ENCODE results near the gene FIZ1.

FIZ1 gene

DNA sequence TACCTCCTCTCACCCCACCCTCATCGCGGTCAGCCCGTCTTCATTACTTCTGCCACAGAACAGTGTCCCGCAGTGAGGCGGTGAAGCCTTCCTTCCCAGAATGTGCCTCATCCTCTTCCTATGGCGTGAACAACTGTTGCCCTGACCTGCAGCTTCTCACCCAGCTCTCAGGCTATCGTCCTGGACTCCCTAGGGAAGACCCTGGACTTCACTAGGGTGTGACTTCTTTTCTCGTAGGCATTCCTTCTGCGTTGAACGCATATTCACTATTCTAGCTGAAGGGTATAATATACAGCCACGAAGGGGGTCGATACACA, 7.1 kb upstream of the FIZ1 start (continued):
- TF ChIP-seq, protein P1, sequence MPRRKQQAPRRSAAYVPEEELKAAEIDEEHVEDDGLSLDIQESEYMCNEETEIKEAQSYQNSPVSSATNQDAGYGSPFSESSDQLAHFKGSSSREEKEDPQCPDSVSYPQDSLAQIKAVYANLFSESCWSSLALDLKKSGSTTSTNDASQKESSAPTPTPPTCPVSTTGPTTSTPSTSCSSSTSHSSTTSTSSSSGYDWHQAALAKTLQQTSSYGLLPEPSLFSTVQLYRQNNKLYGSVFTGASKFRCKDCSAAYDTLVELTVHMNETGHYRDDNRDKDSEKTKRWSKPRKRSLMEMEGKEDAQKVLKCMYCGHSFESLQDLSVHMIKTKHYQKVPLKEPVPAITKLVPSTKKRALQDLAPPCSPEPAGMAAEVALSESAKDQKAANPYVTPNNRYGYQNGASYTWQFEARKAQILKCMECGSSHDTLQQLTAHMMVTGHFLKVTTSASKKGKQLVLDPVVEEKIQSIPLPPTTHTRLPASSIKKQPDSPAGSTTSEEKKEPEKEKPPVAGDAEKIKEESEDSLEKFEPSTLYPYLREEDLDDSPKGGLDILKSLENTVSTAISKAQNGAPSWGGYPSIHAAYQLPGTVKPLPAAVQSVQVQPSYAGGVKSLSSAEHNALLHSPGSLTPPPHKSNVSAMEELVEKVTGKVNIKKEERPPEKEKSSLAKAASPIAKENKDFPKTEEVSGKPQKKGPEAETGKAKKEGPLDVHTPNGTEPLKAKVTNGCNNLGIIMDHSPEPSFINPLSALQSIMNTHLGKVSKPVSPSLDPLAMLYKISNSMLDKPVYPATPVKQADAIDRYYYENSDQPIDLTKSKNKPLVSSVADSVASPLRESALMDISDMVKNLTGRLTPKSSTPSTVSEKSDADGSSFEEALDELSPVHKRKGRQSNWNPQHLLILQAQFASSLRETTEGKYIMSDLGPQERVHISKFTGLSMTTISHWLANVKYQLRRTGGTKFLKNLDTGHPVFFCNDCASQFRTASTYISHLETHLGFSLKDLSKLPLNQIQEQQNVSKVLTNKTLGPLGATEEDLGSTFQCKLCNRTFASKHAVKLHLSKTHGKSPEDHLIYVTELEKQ (tag by site-specific recombination; IDR thresholded peaks at IDR 0.05; ENCODE audit: borderline replicate concordance), result no peak
- TF ChIP-seq ZNF768 (tag by site-specific recombination; IDR thresholded peaks at IDR 0.05) (no peak), KLF9 (tag by site-specific recombination; IDR thresholded peaks at IDR 0.05; ENCODE audit: low read depth) (no peak), ZNF221 (tag by site-specific recombination; IDR thresholded peaks at IDR 0.05; ENCODE audit: borderline replicate concordance) (no peak), ZNF529 (tag by site-specific recombination; IDR thresholded peaks at IDR 0.05; ENCODE audit: insufficient replicate concordance) (no peak), ZIC2 (tag by site-specific recombination; IDR thresholded peaks at IDR 0.05) (peak; percentile 39; the same call in 1 of the 2 replicates), ZNF366 (tag by site-specific recombination; conservative IDR thresholded peaks at IDR 0.05) (0 out of 2 replicates have a peak, but pooled peaks have one; percentile 8), ZNF76 (tag by site-specific recombination; IDR thresholded peaks at IDR 0.05; ENCODE audit: borderline replicate concordance, low read depth) (no peak), ZNF792 (tag by site-specific recombination; IDR thresholded peaks at IDR 0.05) (no peak), RBAK (tag by site-specific recombination; IDR thresholded peaks at IDR 0.05) (no peak), ZNF202 (tag by site-specific recombination; IDR thresholded peaks at IDR 0.05; ENCODE audit: borderline replicate concordance) (no peak), ZNF585B (tag by site-specific recombination; IDR thresholded peaks at IDR 0.05) (no peak), ZNF707 (tag by site-specific recombination; IDR thresholded peaks at IDR 0.05) (no peak)
- TF ChIP-seq, protein P2, sequence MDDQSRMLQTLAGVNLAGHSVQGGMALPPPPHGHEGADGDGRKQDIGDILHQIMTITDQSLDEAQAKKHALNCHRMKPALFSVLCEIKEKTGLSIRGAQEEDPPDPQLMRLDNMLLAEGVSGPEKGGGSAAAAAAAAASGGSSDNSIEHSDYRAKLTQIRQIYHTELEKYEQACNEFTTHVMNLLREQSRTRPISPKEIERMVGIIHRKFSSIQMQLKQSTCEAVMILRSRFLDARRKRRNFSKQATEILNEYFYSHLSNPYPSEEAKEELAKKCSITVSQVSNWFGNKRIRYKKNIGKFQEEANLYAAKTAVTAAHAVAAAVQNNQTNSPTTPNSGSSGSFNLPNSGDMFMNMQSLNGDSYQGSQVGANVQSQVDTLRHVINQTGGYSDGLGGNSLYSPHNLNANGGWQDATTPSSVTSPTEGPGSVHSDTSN (CRISPR knock-in tag; IDR thresholded peaks at IDR 0.05), result 0 out of 2 replicates have a peak, but pooled peaks have one; percentile 66
- TF ChIP-seq, protein P3, sequence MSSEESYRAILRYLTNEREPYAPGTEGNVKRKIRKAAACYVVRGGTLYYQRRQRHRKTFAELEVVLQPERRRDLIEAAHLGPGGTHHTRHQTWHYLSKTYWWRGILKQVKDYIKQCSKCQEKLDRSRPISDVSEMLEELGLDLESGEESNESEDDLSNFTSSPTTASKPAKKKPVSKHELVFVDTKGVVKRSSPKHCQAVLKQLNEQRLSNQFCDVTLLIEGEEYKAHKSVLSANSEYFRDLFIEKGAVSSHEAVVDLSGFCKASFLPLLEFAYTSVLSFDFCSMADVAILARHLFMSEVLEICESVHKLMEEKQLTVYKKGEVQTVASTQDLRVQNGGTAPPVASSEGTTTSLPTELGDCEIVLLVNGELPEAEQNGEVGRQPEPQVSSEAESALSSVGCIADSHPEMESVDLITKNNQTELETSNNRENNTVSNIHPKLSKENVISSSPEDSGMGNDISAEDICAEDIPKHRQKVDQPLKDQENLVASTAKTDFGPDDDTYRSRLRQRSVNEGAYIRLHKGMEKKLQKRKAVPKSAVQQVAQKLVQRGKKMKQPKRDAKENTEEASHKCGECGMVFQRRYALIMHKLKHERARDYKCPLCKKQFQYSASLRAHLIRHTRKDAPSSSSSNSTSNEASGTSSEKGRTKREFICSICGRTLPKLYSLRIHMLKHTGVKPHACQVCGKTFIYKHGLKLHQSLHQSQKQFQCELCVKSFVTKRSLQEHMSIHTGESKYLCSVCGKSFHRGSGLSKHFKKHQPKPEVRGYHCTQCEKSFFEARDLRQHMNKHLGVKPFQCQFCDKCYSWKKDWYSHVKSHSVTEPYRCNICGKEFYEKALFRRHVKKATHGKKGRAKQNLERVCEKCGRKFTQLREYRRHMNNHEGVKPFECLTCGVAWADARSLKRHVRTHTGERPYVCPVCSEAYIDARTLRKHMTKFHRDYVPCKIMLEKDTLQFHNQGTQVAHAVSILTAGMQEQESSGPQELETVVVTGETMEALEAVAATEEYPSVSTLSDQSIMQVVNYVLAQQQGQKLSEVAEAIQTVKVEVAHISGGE (tag by site-specific recombination; conservative IDR thresholded peaks at IDR 0.05; ENCODE audit: low read depth), result no peak

DNA sequence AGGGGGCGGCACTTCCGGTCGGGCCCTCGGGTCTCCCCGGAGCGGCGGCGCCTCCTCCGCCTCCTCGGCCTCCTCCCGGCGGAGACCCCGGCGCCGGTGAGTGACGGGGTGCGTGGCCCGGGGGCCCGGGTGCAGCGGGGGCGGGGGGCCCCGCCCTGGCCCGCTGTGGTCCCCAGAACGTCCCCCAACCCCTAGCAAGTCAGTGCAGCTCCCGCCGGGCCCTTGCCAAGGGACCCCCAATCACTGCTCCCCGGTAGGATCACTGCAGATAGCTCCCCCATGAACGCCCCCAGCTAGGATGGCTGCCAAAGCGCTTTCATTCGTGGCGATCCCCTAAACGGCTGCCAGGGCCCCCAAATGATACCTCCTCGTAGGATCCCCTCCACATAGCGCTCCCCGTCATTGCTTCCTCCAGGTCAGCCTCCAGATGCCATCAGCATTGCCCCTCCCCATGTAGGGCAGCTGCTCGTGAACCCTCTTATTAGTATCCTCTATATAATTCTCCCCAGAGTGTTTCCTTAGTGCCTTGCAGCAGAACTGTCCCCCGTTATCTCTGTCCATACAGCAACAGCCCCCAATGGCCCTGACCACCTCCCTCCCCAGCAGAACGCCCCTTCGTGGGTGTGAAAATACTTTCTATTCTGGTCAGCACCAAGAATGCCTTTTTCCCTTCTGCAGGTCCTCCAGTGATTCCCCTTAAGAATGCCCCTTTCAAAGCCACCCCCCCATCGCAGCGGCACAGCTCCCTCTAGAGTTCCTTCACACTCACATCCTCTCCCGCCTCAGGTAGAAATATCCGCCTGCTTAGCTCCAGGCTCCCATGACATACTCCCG, 6.5 kb upstream of the FIZ1 start, which contains the start of gene ZNF865:
TSS of gene ZNF865 (plus strand) at position 11 of the 834 bp plus-strand sequence. CDS start 7,972 bp downstream, outside the sequence.
- H3K4me3 ChIP-seq (ENCODE audit: low read depth, low read length), result peak within 1 kb of the TSS; percentile 97
- CTCF ChIA-PET, result interaction anchor here (0.5 to 3.1 kb wide), 40 partner anchors 8 to 1737 kb away, joined by 3 to 50 read pairs (median 4); partner anchors contain the start of genes ISOC2, KMT5C, SBK2 and ZNF579
- H3K36me3 ChIP-seq (ENCODE audit: control insufficient read depth in 2 of 2, insufficient read depth in 1 of 2, low read length in 2 of 2), result peaks cover 17 to 27% of the 10 kb centered on the region in 2 experiments; a peak in 2 of 3 replicates
- H3K4me1 ChIP-seq (ENCODE audit: control insufficient read depth, insufficient read depth, low read length), result peaks cover 6% of the 10 kb centered on the region; the same call in 1 of the 2 replicates
- no peaks in the 10 kb centered on the region for H3K9me3 ChIP-seq (ENCODE audit: control insufficient read depth, insufficient read depth, low read depth, low read length)
- H3K27ac ChIP-seq (ENCODE audit: extremely low read depth, low read depth, low read length), result peak within 1 kb of the TSS; percentile 88
- POLR2A ChIA-PET, result interaction anchor here (0.5 to 4.5 kb wide), 24 partner anchors 16 to 489 kb away, joined by 3 to 75 read pairs (median 4); partner anchors contain the start of genes ISOC2, PPP1R12C, U2AF2 and UBE2S
- no peak for TF ChIP-seq ZNF791 (tag by site-specific recombination; IDR thresholded peaks at IDR 0.05)
- TF ChIP-seq, protein P4, sequence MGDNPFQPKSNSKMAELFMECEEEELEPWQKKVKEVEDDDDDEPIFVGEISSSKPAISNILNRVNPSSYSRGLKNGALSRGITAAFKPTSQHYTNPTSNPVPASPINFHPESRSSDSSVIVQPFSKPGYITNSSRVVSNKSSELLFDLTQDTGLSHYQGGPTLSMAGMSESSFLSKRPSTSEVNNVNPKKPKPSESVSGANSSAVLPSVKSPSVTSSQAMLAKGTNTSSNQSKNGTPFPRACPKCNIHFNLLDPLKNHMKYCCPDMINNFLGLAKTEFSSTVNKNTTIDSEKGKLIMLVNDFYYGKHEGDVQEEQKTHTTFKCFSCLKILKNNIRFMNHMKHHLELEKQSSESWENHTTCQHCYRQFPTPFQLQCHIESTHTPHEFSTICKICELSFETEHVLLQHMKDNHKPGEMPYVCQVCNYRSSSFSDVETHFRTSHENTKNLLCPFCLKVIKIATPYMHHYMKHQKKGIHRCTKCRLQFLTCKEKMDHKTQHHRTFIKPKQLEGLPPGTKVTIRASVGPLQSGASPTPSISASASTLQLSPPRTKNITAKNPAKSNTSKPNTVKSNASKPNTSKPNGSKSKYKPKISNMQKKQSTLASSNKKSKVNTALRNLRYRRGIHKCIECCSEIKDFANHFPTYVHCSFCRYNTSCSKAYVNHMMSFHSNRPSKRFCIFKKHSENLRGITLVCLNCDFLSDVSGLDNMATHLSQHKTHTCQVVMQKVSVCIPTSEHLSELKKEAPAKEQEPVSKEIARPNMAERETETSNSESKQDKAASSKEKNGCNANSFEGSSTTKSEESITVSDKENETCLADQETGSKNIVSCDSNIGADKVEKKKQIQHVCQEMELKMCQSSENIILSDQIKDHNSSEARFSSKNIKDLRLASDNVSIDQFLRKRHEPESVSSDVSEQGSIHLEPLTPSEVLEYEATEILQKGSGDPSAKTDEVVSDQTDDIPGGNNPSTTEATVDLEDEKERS (tag by site-specific recombination; IDR thresholded peaks at IDR 0.05), result no peak
- no peak for TF ChIP-seq ZNF843 (tag by site-specific recombination; IDR thresholded peaks at IDR 0.05)
- TF ChIP-seq IKZF3 (tag by site-specific recombination; IDR thresholded peaks at IDR 0.05), result peak; percentile 50; the same call in 1 of the 2 replicates
- TF ChIP-seq ZBTB1 (tag by site-specific recombination; IDR thresholded peaks at IDR 0.05), result no peak
- no peak for TF ChIP-seq ZNF155 (tag by site-specific recombination; IDR thresholded peaks at IDR 0.05)
- no peak for TF ChIP-seq ZNF560 (tag by site-specific recombination; IDR thresholded peaks at IDR 0.05; ENCODE audit: borderline replicate concordance)
- TF ChIP-seq, protein P5, sequence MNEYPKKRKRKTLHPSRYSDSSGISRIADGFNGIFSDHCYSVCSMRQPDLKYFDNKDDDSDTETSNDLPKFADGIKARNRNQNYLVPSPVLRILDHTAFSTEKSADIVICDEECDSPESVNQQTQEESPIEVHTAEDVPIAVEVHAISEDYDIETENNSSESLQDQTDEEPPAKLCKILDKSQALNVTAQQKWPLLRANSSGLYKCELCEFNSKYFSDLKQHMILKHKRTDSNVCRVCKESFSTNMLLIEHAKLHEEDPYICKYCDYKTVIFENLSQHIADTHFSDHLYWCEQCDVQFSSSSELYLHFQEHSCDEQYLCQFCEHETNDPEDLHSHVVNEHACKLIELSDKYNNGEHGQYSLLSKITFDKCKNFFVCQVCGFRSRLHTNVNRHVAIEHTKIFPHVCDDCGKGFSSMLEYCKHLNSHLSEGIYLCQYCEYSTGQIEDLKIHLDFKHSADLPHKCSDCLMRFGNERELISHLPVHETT (tag by site-specific recombination; IDR thresholded peaks at IDR 0.05), result peak; percentile 36; the same call in 1 of the 2 replicates

All from HEK293 (cell line).